Activated CD8-positive, alpha-beta memory T cell treated with anti-CD3 and anti-CD28 coated beads for 1 hour (primary cell): ENCODE measurements around the gene IGSF21.

Experiments used
- DNase-seq, 2 donors: peaks; one replicate each; pipeline ENCODE4 v3.0.0-alpha.2; 2020; ENCODE audit warnings: low read depth in 1 of 2; ENCODE audit errors: extremely low read depth in 1 of 2

The IGSF21 gene

DNA sequence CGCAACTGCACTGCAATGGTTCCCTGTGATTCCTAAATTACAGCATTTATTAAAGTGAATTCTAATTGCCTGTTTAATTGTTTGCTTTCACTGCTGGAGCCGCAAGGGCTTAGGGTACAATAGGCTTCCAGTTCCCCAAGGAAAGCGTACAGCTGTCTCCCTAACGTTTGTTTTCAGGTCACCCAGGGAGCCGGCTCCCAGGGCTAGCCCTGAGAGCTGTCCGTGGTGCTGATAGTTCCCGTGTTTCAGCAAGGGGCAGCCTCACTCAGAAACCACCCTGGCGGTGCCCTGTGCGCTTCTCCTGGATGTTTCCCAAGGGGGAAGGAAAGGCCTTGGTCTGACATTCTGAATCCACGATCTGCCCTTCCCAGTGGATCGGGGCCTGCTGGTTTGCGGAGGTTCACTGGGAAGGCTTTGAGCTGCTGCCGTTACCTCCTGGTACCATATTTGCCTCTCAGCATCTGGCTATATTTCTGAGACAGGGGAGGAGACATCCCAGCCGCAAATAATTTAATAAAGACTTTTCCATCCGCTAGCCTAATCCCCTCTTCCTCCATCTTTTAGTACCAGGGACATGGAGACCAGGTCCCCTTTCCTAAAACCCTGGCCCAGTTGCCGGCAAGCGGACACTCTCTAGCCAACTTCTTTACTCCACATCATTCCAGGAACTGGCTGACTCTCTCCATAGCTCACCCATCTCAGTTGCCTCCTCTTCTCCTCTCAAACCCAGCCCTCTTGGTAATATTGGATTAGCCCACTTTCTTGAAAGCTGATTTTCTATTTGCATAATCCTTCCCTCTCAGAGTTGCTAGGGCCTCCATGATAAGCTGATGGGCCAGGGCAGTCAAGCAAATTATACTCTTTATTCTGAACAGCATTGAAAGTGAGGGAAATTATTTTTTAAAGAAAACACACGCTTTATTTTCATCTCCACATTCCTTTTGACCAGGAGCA, 149.0 kb downstream of the IGSF21 start:
- no peak for DNase-seq

DNA sequence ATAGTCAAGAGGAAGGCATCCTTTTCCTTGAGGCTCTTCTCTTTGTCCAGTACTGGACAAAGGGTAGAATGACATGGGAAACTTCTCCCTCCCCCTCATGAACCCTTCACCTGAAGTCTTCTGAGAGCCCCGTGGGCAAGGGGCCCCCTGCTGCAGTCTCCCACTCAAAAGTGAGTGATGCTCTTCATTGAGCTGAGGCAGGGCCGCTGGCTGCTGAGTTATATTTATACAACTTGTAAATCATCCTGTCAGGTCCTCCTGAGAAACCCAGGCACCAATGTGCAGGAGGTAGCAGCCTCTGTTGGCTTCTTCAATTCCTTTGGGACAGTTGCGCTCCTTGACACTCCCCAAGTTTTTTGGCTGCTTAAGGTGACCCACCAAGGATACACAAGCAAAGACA, 150.2 kb downstream of the IGSF21 start:
- no peak for DNase-seq

DNA sequence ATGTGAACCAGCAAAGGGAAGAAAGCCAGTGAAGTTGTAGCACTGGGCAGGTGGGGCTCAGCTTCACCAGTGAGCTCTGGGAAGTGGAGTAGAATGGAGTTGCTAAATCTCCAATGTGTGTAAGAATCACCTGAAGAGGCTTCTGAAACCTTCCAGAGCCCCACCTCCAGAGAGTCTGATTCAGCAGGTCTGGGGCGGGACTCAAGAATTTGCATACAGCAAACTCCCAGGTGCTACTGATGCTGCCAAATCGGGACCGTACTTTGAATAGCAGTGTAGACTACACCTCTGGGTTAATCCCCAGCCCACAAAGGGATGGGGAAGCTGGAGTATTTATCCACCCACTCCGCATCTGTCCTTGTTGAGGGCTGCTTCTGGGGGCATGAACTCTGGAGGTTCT, 154.3 kb downstream of the IGSF21 start:
- DNase-seq = no peak

DNA sequence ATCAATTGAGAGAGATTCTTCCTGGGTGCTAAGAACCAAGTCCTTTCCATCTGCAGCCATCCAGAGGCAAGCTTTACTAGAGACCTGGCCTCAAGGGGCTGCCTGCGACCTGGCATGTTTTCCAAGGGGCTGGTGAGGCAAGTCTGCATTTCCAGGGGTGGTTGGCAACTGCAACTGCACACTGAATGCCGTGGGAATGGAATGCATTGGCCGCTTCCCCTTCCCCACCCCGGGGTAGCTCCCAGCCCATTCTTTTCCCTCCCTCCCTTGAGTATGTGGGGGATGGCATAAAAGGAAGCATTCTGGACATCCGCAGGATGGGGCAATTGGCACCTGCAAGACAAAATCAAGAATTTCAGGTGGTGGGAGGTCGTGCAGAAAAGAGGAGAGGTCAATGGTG, 155.1 kb downstream of the IGSF21 start:
- DNase-seq = no peak

DNA sequence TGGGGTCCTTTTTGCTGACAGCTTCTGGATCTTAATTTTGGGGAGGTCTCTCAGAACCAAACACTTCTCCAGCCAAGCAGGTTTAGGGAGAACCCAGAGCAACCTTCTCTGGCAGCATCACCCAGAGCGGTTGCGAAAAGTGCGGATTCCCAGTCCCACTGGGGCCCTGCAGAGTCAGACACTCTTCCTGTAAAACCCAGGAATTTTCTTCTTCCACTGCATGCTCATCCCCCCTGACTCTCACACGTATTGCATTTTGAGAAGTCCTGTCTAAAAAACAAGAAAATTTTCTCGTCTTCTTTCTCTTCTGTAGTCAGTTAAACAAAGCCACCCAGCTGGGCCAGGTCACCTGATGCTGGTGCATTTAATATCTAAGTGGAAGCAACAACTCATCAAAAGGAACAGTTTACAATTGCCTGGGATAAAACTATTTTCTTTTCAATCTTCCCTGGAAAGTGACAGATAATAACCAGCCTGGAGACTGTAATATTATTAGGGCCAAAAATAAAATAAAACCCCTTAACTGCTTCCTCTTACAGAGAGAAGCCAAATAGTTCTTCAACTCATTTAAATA, 156.0 kb downstream of the IGSF21 start:
- DNase-seq = no peak

DNA sequence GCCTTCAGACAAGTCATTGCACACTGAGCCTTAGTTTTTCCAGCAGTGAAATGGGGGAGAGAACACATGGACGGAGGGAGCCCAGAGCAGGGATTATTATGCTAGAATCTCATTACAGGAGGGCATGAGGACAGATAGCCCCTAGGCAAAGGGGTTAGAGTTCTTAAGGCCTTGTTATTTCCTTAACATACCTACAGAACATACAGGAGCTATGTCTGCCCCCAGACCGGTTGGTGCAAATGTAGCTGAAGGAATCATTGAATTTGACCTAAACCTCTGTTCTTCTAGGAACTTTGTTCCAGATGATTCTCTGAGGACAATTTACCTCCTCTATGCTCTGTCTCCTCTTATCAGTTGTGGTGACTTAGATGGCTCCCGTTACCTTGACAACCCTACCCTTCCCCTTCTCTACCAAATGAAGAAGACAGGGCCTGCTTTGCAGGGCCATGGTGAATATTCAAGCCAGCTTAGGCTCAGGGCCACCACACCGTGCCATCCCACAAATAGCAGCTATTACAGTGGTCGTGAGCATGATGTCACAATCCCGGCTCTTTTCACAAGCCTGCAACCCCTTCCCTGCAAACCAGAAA, 156.9 kb downstream of the IGSF21 start:
- DNase-seq = no peak

DNA sequence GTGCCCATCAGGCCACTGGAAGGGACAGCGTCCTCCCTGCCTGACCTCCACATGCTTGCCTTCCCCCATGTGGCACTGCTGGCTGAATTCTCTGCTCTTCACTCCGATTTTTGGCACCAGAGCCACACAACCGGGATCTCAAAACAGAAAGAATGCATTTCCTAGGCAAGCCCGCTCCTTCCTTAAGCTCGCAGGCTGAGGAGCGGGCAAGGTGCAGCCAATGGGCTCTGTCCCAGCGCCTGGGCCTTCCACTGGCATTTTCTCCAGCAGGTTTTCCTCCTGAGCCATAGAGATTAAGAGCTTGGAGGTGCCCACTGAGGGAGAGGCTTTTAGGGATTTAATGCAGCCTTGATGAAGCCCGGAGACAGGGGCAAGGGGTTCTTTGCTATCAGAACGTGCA, 158.0 kb downstream of the IGSF21 start:
- DNase-seq = no peak

DNA sequence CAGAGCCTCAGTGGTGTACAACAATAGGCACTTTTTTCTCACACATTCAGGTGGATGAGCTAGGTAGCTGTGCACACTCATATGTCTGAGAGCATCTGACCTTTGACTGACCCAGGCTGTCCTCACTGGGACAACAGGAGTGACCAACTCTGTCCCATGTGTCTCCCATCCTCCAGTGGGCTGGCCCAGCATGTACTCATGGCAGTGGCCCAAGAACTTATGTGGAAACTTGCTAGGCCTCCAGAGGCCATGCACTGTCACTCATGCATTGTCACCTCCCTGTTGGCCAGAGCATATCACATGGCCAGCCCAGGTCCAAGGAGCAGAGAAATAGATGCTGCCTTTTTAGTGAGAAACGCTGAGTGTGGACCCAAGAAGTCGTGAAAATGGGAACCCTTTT, 158.8 kb downstream of the IGSF21 start:
- no peak for DNase-seq

DNA sequence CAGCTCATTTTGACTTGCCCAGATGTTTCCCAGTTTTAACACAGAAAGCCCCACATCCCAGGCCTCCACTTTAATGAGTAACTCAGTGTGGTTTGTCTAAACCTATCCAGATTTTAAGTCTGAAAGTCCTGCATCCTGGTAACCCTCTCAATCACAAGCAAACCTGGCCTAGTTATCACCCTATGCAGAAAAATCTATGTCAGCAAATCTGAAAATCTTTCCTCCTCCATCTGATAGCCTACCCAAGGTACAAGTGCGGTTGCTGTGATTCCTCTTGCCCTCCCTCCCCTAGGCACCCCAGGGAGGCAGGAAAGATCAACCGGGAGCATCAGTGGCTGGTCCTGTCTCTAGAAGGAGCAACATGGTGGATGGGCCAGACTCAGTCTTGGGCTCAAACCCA, 163.7 kb downstream of the IGSF21 start:
- no peak for DNase-seq

DNA sequence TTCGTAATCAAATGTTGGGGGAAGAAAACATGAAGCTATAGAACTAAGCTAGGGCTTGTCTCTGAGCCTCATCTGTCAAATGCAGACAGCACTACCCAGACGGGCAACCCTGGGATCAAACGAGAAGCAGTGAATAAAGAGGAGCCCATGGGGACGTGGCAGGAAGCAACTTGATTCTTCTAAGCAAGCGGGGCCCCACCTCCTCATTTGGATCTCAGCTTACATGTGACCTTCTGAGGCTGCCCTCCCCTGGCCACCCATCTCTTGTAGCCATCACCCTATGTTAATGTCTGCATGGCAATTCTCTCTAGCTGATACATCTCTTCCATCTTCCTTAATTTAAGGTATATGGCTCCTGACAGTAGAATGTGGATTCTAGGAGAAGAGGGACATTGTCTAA, 171.3 kb downstream of the IGSF21 start:
- no peak for DNase-seq

DNA sequence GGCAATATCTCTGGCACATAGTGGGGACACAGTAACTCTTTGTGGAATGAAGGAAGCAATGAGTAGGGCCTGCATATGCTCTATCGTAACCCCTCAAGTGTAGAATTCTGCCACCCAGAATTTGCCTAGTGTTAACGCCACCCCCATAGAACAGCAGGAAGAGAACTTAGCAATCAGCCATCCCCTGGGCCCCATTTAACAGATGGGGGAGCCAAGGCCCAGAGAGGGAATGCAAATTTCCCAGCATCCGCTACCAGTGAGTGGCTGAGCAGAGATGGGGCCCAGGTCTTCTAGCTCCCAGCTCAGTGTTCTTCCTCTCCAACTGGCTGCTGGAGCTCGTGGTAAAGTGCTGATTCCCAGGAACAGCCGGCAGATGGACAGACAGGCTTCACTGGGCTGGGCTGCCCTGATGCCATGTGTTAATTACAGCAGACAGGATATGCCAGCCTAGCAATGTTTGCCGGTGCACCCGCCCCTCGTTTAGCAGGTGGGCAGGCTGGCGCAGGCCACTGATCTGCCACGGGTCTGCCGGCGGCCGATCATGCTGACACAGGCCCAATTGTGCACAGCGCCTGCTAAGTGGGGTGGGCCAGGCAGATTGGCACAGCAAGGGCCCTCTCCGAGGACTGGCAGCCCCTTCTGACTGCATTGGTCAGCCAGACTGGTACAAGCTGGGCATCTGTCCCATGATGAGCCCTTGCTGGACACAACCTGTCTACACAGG, 171.9 kb downstream of the IGSF21 start:
- no peak for DNase-seq

DNA sequence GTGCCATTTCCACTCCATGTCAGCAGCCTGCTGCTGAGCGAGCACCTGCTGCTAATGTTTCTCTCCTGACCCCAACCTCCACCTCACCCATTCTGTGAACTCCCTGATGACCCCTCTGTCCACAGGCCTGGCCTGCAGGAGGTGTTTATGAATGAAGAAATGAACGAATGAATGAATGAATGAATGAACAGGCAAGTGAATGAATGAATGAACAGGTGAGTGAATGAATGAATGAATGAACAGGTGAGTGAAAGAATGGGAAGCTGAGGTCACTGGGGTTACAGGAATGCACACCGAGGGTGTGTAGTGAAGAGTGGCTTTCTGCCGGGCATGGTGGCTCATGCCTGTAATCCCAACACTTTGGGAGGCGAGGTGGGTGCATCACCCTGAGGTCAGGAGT, 173.4 kb downstream of the IGSF21 start:
- no peak for DNase-seq

DNA sequence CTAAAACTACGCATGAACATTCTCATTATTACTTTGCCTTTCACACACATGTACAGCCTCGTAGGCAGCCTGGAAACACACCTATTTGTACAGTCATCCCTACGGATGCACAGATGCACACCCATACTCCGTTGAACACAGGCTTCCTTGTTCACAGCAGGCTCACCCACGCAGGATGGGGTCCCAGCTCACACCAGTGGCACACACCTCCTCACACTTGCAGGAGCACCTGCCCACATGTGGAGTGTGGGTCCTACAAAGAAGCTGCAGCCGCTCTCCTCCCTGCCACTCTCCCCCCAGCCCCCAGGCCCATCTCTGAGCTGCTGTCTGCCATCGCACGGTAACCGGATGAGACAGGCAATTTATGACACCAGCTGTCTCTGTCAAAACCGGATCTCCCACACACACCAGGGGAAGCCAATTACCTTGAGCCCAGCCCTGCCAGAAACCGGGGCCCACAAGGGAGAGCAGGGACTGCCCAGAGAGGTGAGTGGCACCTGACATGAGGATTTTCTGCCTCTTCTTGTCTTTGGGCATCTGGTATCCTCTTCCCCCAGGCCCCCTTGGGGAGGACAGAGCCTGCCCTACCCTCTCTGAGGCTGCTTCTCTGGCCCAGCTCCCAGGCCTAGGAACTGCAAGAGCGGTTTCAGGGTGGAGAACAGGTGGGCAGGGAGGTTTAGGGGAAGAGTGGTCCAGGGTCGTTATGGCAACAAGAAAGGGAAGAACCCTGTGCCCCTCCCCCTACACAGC, 175.4 kb downstream of the IGSF21 start:
- no peak for DNase-seq

DNA sequence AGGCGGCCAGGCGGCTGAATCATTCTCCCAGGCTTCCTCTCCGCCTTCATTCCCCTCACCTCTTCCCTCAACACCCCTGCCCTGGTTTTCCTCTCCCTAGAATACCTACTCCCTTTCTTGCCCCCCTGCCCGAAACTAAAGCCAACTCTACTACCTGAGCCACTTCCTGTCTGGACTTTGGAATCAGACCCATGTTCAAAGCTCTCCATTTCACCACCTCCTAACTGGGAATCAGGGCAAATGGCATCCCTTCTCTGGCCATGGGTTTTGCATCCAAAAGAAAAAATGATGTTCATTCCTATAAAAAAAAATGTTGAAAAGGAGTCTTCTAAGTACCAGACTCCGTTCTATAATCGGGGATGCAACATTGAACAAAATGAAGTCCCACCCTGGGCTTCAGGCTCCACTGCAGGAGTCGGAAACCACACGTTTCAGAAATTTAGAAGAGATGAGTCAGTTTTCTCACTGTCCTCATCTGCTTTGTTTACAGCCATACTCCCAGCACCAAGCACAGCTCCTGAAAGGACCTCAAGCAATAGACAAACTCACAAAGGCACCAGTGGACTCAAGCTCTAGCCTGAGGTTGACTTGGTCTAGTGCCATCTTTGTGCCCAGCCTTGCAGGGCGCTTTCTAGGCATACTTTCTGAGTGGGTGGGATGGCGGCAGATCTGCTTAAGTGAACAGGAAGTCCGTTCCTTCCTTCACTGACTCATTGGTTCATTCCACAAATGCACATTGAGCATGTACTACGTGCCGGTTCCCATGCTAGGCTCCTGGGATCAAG, 176.2 kb downstream of the IGSF21 start:
- no peak for DNase-seq

DNA sequence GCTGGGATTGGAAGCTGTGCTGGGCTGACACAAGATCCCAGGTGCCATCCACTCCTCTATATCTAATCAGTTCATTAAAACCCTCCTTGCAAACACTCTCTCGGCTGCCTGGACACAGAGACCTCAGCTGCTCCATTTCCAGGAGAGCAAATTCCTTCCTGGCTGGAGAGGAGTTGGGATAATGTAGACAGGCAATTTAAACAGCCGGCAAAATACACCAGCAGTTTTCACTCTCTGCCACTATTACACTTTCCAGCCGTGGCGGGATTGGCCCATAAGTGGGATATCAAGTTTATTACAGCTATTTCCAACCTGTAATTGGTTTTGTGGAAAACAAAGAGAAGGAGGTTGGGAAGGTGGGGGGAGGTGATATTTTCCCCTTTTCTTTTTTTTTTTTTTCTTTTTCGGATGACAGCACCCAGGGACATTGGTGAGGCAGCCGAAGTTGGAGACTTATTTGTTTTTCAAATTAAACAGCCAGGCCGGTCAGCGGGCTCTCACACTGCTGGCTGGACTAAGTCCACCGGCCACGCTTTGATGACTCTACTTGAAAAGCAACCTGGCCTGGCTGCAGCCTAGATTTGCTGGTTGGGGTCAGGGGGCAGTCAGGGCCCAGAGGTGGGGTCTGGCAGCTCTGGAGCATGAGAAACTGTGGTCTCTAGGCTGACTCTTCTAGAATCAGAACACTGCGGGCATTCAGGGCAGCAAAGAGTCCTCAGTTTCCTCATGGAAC, 177.4 kb downstream of the IGSF21 start:
- no peak for DNase-seq

DNA sequence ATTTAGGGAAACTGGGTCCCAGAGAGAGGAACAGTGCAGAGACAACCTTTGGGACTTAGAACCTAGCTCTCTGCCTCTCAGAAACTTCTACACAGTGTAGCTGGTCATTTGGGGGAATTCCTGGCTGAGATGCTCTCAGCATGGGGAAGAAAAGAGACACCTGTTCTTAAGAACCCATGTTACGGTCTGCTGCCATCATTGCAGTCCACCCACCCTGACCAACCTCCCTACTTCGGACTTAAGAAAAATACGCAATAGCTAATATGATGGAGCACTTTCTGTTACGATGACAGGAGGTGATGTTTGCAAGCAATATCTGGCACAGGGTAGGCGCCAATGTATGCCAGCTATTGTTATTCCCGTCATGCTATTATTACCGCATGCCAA, 177.9 kb downstream of the IGSF21 start:
- DNase-seq = no peak

DNA sequence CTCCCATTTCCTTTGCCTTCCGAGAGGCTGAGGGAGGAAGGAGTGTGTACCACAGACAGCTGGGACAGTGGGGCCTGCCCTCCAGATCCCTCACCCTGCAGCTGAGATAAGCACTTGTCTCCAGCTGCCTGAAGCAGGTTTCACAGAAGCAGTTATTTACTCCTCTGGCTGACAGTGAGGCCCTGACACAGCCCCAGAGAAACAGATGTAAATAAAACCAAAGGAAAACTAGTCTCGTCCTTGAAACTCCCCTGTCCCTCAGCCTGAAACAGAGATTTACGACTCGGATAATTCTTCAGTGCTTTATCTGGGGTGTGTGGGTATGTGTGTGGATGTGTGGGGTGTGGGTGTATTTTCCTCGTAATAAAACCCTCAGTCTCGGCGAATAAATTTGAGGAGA, 181.1 kb downstream of the IGSF21 start:
- DNase-seq = no peak

DNA sequence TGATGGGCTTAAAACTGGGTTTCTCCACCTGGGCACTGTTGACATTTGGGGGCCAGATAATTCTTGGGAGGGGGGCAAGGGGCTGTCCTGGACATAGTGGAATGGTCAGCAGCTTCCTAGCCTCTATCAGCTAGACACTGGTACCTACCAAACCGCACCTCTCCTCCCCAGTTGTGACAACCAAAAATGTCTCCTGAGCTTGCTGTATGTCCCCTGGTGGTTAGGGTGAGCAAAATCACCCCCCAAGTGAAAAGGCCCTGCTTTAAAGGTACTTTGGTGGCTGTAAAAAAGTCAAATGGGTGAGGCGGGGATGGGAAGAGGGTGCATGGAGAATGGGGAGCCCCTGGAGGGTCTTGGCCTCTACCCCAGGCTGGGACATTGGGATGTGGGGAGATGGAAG, 182.0 kb downstream of the IGSF21 start:
- DNase-seq = no peak

DNA sequence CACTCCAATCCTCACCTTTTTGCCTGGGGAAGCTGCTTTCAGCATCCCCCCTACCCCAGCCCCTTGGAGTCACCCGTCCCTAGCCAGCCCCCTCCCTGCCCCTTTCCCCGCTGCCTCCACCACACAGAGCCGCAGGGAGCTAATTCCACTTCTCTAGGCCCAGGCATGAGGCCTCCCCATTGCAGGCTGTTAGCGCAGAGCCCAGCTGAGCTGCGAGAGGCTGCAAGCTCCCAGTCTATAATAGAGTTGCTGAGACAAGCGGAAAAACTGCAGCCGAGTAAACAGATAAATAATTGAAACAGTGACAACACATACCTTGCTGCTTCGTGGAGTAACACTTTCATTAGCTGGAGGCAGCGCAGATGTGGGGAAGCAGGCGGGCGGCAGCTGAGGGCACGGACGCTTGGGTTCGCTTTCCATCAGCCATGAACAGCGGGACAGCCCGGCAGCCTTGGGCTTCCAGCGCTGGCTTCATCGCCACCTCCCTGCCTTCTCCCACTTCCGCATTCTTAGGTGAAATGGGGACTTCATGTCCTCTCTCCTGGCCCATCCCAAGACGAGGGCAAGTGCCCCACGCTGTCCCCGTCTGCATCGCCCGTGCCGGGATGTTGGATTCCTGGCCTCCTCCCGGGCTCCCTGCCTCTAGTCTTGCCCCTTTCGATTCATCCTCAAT, 183.3 kb downstream of the IGSF21 start:
- no peak for DNase-seq
